ENCODE measurements around the gene CCDC106. TPM values are rescaled to one million over a fixed set of nuclear protein-coding genes. Genes with fewer than 3 reads are reported as not detected.

Gene CCDC106
- total RNA-seq, 1 donor from 2014 or later: 11.1 TPM

- H3K27me3 ChIP-seq: no peaks in the 10 kb centered on the region
- DNase-seq: peak; percentile 63
- H3K4me1 ChIP-seq: peaks cover 7% of the 10 kb centered on the region
- ATAC-seq: no peak
- intact Hi-C loops (cut with DNase I): no loop called here
- no peak overlapping the region for H3K4me3 ChIP-seq
- H3K9me3 ChIP-seq: no peaks in the 10 kb centered on the region
- H3K36me3 ChIP-seq: peaks cover 82% of the 10 kb centered on the region
- H3K27ac ChIP-seq: no peak overlapping the region
- TF ChIP-seq CTCF (IDR thresholded peaks at IDR 0.05): no peak
These were observed 40.6 kb downstream of the CCDC106 start for GRCh38 chr19:55688422-55689218.

- no peaks in the 10 kb centered on the region for H3K27me3 ChIP-seq
- H3K36me3 ChIP-seq: peaks cover 84% of the 10 kb centered on the region
- no peak for ATAC-seq
- H3K27ac ChIP-seq: no peak overlapping the region
- no peak for TF ChIP-seq CTCF (IDR thresholded peaks at IDR 0.05)
- no peaks in the 10 kb centered on the region for H3K9me3 ChIP-seq
- DNase-seq: peak; percentile 64
- H3K4me1 ChIP-seq: peaks cover 2% of the 10 kb centered on the region
- intact Hi-C loops (cut with DNase I): no loop called here
- H3K4me3 ChIP-seq: no peak overlapping the region
These were observed 41.5 kb downstream of the CCDC106 start for GRCh38 chr19:55689411-55690108.

DNA sequence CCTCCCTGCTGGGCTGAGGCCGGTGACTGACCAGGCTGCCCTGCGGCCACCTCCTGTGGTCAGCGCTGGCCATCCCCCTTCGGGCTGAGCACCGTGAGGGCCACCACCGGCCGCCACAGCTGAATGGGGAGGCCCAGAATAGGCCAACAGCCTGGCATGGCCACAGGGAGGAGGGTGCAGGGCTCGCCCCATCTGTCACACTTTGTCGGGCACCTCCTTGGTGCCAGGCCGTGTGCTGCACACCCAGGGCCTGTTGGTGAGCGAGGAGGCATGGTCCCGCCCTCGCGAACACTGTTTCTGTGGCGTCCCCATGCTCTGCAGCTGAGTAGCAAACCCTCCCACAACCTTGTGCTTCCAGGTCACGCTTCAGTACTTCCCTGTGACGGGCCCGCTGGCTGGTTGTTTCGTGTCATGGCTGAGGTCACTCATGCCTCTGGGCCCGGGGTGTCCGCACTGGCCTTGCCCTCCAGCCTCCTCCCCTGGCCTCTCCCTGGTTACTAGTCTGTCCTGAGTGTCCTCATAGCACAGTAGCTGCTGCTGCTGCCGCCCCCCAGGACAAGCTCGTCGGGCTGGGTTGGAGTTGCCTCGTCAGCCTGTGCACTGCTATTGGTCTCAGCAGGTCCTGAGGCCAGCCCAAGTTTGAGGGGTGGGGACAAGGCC lies 42.2 kb downstream of the CCDC106 start:
- ATAC-seq: no peak
- DNase-seq: peak; percentile 49
- Histone ChIP-seq H3K36me3 (peaks cover 84% of the 10 kb centered on the region), H3K4me3 (no peak overlapping the region), H3K4me1 (no peaks in the 10 kb centered on the region), H3K27ac (no peak overlapping the region), H3K27me3 (no peaks in the 10 kb centered on the region), H3K9me3 (no peaks in the 10 kb centered on the region)
- no peak for TF ChIP-seq CTCF (IDR thresholded peaks at IDR 0.05)
- intact Hi-C loops (cut with DNase I): no loop called here

DNA sequence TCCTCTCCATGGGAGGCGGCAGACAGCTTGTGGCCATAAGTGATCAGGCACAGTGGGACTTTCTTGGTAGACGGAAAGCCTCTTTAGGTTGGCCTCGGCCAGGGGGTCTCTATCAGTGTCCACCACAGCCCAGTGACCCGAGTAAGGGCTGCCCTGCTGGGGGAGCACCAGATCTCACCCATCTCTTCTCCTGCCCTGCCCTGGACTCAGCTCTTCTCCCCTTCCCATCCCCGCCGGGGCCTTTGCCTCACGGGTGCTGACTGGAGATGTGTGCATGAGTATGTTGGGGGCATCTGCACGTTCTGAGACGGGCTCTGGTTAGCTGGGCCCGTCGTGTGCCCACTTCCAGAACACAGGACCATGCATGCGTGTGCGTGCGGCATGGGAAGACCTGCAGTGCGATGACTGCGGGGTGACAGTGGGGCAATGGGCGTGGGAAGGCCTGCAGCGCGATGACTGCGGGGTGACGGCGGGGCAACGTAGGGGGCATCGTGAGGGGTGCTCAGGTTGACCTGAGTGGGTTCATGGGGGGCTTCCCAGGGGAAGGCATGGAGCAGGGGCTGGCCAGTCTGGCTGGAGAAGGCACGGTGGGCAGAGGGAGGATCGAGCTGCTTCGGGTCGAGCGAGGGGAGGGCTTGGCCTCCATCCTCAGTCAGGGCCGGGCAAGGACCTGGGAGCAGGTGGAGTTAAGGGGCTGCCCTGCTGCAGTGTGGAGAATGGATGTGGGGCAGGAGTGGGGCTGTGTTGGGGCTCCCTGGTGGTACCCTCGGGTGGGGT lies 42.9 kb downstream of the CCDC106 start:
- TF ChIP-seq CTCF (IDR thresholded peaks at IDR 0.05): no peak
- DNase-seq: peak; percentile 63

More for the DNA sequence above, 42.9 kb downstream of the CCDC106 start:
- Histone ChIP-seq H3K4me1 (no peaks in the 10 kb centered on the region), H3K4me3 (no peak overlapping the region), H3K27me3 (no peaks in the 10 kb centered on the region), H3K27ac (no peak overlapping the region), H3K36me3 (peaks cover 84% of the 10 kb centered on the region), H3K9me3 (no peaks in the 10 kb centered on the region)
- intact Hi-C loops (cut with DNase I): no loop called here
- ATAC-seq: no peak
